Measurements from ENCODE around the gene ASB1. TPM values are rescaled to one million over a fixed set of nuclear protein-coding genes. Genes with fewer than 3 reads are reported as not detected.

The ASB1 gene
- polyA plus RNA-seq, 2 donors = 10.1 to 10.8 TPM

- peaks cover 0 to 7% of the 10 kb centered on the region in 2 donors for H3K4me1 ChIP-seq (ENCODE audit: control insufficient read depth in 2 of 2, insufficient read depth in 2 of 2, low read length in 1 of 2)
- H3K27me3 ChIP-seq (ENCODE audit: control insufficient read depth in 1 of 2, insufficient read depth in 2 of 2, low read length in 2 of 2) = no peaks in the 10 kb centered on the region
- H3K27ac ChIP-seq (ENCODE audit: low read depth in 2 of 2, low read length in 1 of 2) = no peak overlapping the region
- H3K4me3 ChIP-seq (ENCODE audit: low read depth in 1 of 2, low read length in 2 of 2) = no peak overlapping the region
- WGBS, 2 donors = 90 to 94% methylated on average over 34 of the region's 34 CpGs
- H3K36me3 ChIP-seq (ENCODE audit: control insufficient read depth in 2 of 2, insufficient read depth in 2 of 2, low read length in 1 of 2) = peaks cover 1 to 3% of the 10 kb centered on the region in 2 donors
- H3K9me3 ChIP-seq (ENCODE audit: control insufficient read depth in 2 of 2, insufficient read depth in 1 of 2, low read depth in 1 of 2, low read length in 1 of 2) = no peaks in the 10 kb centered on the region
Observed at GRCh38 chr2:238409341-238410199, 17.2 kb upstream of the ASB1 start.

GRCh38 chr2:238412067-238412767, 14.5 kb upstream of the ASB1 start:
- H3K4me1 ChIP-seq (ENCODE audit: control insufficient read depth in 2 of 2, insufficient read depth in 2 of 2, low read length in 1 of 2) = peaks cover 0 to 2% of the 10 kb centered on the region in 2 donors
- peaks cover 0 to 5% of the 10 kb centered on the region in 2 donors for H3K9me3 ChIP-seq (ENCODE audit: control insufficient read depth in 2 of 2, insufficient read depth in 1 of 2, low read depth in 1 of 2, low read length in 1 of 2)
- H3K4me3 ChIP-seq (ENCODE audit: low read depth in 1 of 2, low read length in 2 of 2) = no peak overlapping the region
- peaks cover 0 to 3% of the 10 kb centered on the region in 2 donors for H3K36me3 ChIP-seq (ENCODE audit: control insufficient read depth in 2 of 2, insufficient read depth in 2 of 2, low read length in 1 of 2)
- WGBS, 2 donors = 87 to 91% methylated on average over 12 of the region's 12 CpGs
- no peaks in the 10 kb centered on the region for H3K27me3 ChIP-seq (ENCODE audit: control insufficient read depth in 1 of 2, insufficient read depth in 2 of 2, low read length in 2 of 2)
- no peak overlapping the region for H3K27ac ChIP-seq (ENCODE audit: low read depth in 2 of 2, low read length in 1 of 2)

GRCh38 chr2:238413368-238413767, 13.4 kb upstream of the ASB1 start:
- no peaks in the 10 kb centered on the region for H3K27me3 ChIP-seq (ENCODE audit: control insufficient read depth in 1 of 2, insufficient read depth in 2 of 2, low read length in 2 of 2)
- no peak overlapping the region for H3K27ac ChIP-seq (ENCODE audit: low read depth in 2 of 2, low read length in 1 of 2)
- H3K4me1 ChIP-seq (ENCODE audit: control insufficient read depth in 2 of 2, insufficient read depth in 2 of 2, low read length in 1 of 2) = peaks cover 0 to 2% of the 10 kb centered on the region in 2 donors
- no peak overlapping the region for H3K4me3 ChIP-seq (ENCODE audit: low read depth in 1 of 2, low read length in 2 of 2)
- H3K9me3 ChIP-seq (ENCODE audit: control insufficient read depth in 2 of 2, insufficient read depth in 1 of 2, low read depth in 1 of 2, low read length in 1 of 2) = peaks cover 0 to 5% of the 10 kb centered on the region in 2 donors
- no peaks in the 10 kb centered on the region for H3K36me3 ChIP-seq (ENCODE audit: control insufficient read depth in 2 of 2, insufficient read depth in 2 of 2, low read length in 1 of 2)
- 93 to 95% methylated on average over 2 of the region's 2 CpGs for WGBS, 2 donors

- Histone ChIP-seq H3K4me3 (ENCODE audit: low read depth in 1 of 2, low read length in 2 of 2) (no peak overlapping the region), H3K27me3 (ENCODE audit: control insufficient read depth in 1 of 2, insufficient read depth in 2 of 2, low read length in 2 of 2) (no peaks in the 10 kb centered on the region), H3K9me3 (ENCODE audit: control insufficient read depth in 2 of 2, insufficient read depth in 1 of 2, low read depth in 1 of 2, low read length in 1 of 2) (peaks cover 0 to 5% of the 10 kb centered on the region in 2 donors), H3K27ac (ENCODE audit: low read depth in 2 of 2, low read length in 1 of 2) (no peak overlapping the region), H3K4me1 (ENCODE audit: control insufficient read depth in 2 of 2, insufficient read depth in 2 of 2, low read length in 1 of 2) (peaks cover 0 to under 1% of the 10 kb centered on the region in 2 donors), H3K36me3 (ENCODE audit: control insufficient read depth in 2 of 2, insufficient read depth in 2 of 2, low read length in 1 of 2) (no peaks in the 10 kb centered on the region)
- 90 to 91% methylated on average over 12 of the region's 12 CpGs for WGBS, 2 donors
Observed at GRCh38 chr2:238415036-238415764, 11.5 kb upstream of the ASB1 start.

- Histone ChIP-seq H3K4me3 (ENCODE audit: low read depth in 1 of 2, low read length in 2 of 2) (no peak overlapping the region), H3K36me3 (ENCODE audit: control insufficient read depth in 2 of 2, insufficient read depth in 2 of 2, low read length in 1 of 2) (no peaks in the 10 kb centered on the region), H3K4me1 (ENCODE audit: control insufficient read depth in 2 of 2, insufficient read depth in 2 of 2, low read length in 1 of 2) (no peaks in the 10 kb centered on the region), H3K27me3 (ENCODE audit: control insufficient read depth in 1 of 2, insufficient read depth in 2 of 2, low read length in 2 of 2) (no peaks in the 10 kb centered on the region), H3K9me3 (ENCODE audit: control insufficient read depth in 2 of 2, insufficient read depth in 1 of 2, low read depth in 1 of 2, low read length in 1 of 2) (peaks cover 0 to 5% of the 10 kb centered on the region in 2 donors), H3K27ac (ENCODE audit: low read depth in 2 of 2, low read length in 1 of 2) (no peak overlapping the region)
- 97 to 99% methylated on average over 5 of the region's 5 CpGs for WGBS, 2 donors
Observed at GRCh38 chr2:238415893-238416292, 10.8 kb upstream of the ASB1 start.

GRCh38 chr2:238418196-238418998, 8.3 kb upstream of the ASB1 start:
- Histone ChIP-seq H3K4me3 (ENCODE audit: low read depth in 1 of 2, low read length in 2 of 2) (no peak overlapping the region), H3K9me3 (ENCODE audit: control insufficient read depth in 2 of 2, insufficient read depth in 1 of 2, low read depth in 1 of 2, low read length in 1 of 2) (peaks cover 0 to 5% of the 10 kb centered on the region in 2 donors), H3K36me3 (ENCODE audit: control insufficient read depth in 2 of 2, insufficient read depth in 2 of 2, low read length in 1 of 2) (no peaks in the 10 kb centered on the region), H3K4me1 (ENCODE audit: control insufficient read depth in 2 of 2, insufficient read depth in 2 of 2, low read length in 1 of 2) (no peaks in the 10 kb centered on the region), H3K27me3 (ENCODE audit: control insufficient read depth in 1 of 2, insufficient read depth in 2 of 2, low read length in 2 of 2) (no peaks in the 10 kb centered on the region), H3K27ac (ENCODE audit: low read depth in 2 of 2, low read length in 1 of 2) (peak overlapping the region; percentile 24 to 68)
- WGBS, 2 donors = 50 to 54% methylated on average over 4 to 5 of the region's 6 CpGs

GRCh38 chr2:238418999-238419546, 7.7 kb upstream of the ASB1 start:
- Histone ChIP-seq H3K4me3 (ENCODE audit: low read depth in 1 of 2, low read length in 2 of 2) (no peak overlapping the region), H3K9me3 (ENCODE audit: control insufficient read depth in 2 of 2, insufficient read depth in 1 of 2, low read depth in 1 of 2, low read length in 1 of 2) (peaks cover 0 to 5% of the 10 kb centered on the region in 2 donors), H3K27ac (ENCODE audit: low read depth in 2 of 2, low read length in 1 of 2) (no peak overlapping the region), H3K36me3 (ENCODE audit: control insufficient read depth in 2 of 2, insufficient read depth in 2 of 2, low read length in 1 of 2) (no peaks in the 10 kb centered on the region), H3K27me3 (ENCODE audit: control insufficient read depth in 1 of 2, insufficient read depth in 2 of 2, low read length in 2 of 2) (no peaks in the 10 kb centered on the region), H3K4me1 (ENCODE audit: control insufficient read depth in 2 of 2, insufficient read depth in 2 of 2, low read length in 1 of 2) (no peaks in the 10 kb centered on the region)
- WGBS, 2 donors = 80 to 91% methylated on average over 2 of the region's 2 CpGs

GRCh38 chr2:238420442-238420841, 6.3 kb upstream of the ASB1 start:
- H3K4me1 ChIP-seq (ENCODE audit: control insufficient read depth in 2 of 2, insufficient read depth in 2 of 2, low read length in 1 of 2) = no peaks in the 10 kb centered on the region
- H3K27ac ChIP-seq (ENCODE audit: low read depth in 2 of 2, low read length in 1 of 2) = no peak overlapping the region
- no peaks in the 10 kb centered on the region for H3K36me3 ChIP-seq (ENCODE audit: control insufficient read depth in 2 of 2, insufficient read depth in 2 of 2, low read length in 1 of 2)
- WGBS, 2 donors = 79 to 80% methylated on average over 8 of the region's 8 CpGs
- peaks cover 0 to 5% of the 10 kb centered on the region in 2 donors for H3K9me3 ChIP-seq (ENCODE audit: control insufficient read depth in 2 of 2, insufficient read depth in 1 of 2, low read depth in 1 of 2, low read length in 1 of 2)
- H3K27me3 ChIP-seq (ENCODE audit: control insufficient read depth in 1 of 2, insufficient read depth in 2 of 2, low read length in 2 of 2) = no peaks in the 10 kb centered on the region
- no peak overlapping the region for H3K4me3 ChIP-seq (ENCODE audit: low read depth in 1 of 2, low read length in 2 of 2)

Data from esophagus (tissue), 2 donors.